RCC 7860 (cell line): ENCODE measurements around the gene FLACC1.
"Not testable (repeated sequence)": the region's sequence is repeated elsewhere in the genome, so short reads cannot be mapped to it uniquely, and the experiment has no call there.

Experiments
- DNase-seq: peaks from one replicate; pipeline ENCODE4 v3.0.0-alpha.2; 2015; ENCODE audit warnings: low spot score
- FAIRE-seq: peaks from 2 replicates; lab custom pipeline; 2012; peaks lifted over from hg19 to GRCh38; lab: Jason Lieb, UNC

FLACC1 gene

DNA sequence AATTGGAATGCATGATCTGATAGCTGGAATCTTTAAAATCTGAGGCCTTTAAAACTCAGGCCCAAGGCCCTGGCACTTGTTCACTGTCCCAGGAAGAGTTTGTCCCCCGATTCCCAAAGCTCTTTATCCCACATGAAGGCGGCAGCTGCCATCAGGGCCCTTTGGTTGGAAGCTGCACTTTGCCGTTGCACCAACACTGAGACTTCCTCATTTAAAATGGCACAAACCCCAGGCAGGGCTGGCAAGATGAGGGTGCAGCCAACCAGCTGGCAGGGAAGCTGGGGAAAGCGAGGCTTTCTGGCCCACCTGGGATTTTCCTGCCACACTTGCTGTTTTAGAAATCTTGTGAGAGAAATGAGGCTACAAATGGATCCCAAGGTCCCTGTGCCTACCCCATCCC, 6.3 kb downstream of the FLACC1 start:
- DNase-seq (no peak), FAIRE-seq (no peak)

DNA sequence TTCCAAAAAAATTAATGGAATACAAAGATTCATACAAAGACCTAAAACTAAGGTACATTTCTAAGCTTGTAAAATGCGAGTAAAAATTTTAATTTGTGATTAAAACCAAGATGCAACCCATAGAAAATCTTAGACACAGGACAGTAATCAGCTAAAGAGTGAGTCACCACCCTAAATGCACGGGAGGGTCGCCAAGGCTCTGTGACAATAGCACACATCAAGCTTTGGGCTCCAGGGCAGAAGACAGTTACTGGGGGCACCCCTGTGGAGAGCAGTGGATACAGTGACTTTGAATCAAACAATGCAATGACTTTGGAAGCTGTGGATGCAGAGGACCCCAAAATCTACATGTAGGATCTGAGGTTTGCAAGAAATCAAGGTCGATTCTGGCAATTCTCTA, 7.5 kb downstream of the FLACC1 start:
- no peak for FAIRE-seq
- DNase-seq, result no peak

DNA sequence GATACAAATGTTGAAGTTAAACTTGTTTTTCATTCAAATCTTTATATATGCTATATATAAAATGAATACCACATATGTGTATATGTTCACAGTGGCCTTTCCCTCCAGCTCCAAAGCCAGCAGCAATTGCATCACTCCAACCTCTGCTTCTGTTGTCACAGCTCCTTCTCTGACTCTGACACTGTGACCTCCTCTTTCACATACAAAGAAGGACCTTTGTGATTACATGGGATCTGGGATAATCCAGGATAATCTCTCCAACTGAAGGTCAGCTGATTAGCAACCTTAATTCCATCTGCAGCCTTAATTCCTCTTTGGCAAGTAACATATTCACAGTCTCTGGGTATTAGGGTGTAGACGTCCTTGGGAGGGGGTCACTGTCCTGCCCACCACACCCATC, 8.4 kb downstream of the FLACC1 start:
- no peak for FAIRE-seq

DNA sequence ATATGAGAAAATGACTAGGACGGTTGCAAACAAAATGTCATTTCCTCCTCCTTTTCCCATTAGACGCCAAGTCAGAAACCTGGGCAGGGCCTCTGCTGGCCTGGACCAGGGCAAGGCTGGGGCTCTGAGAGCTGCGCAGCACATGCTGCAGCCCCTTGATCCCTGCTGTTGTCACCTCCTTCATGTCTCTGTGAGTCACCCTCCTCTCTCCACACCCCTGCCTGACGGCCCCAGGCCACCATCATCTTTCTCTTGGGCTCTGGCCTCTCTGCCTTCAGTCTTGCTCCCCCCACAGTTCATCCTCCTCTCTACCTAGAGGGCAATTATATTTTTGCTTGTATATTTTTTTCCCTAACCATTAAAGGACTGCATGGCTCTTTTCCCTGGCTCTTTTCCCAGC, 10.0 kb downstream of the FLACC1 start:
- FAIRE-seq, result no peak
- no peak for DNase-seq

More for the DNA sequence above, 8.4 kb downstream of the FLACC1 start:
- DNase-seq, result no peak

DNA sequence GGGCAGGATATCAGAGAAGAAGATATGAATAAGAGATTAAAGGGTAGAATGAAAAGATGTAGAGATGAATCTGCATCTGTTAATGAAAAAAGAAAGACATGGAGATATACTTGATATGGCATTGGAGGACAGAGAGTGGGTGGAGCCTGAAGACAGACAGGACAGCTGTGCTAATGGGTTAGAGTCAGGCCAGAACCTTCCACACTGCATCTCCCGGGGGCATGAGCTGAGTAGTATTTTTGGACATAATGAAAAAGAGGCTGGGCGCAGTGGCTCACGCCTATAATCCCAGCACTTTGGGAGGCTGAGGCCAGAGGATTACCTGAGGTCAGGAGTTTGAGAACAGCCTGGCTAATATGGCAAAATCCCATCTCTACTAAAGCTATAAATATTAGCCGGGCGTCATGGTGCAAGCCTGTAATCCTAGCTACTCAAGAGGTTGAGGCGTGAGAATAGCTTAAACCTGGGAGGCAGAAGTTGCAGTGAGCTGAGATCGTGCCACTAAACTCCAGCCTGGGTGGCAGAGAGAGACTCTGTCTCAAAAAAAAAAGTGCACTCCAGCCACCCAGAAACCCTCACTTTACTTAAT, 11.4 kb downstream of the FLACC1 start:
- FAIRE-seq, result no peak
- DNase-seq, result no peak

DNA sequence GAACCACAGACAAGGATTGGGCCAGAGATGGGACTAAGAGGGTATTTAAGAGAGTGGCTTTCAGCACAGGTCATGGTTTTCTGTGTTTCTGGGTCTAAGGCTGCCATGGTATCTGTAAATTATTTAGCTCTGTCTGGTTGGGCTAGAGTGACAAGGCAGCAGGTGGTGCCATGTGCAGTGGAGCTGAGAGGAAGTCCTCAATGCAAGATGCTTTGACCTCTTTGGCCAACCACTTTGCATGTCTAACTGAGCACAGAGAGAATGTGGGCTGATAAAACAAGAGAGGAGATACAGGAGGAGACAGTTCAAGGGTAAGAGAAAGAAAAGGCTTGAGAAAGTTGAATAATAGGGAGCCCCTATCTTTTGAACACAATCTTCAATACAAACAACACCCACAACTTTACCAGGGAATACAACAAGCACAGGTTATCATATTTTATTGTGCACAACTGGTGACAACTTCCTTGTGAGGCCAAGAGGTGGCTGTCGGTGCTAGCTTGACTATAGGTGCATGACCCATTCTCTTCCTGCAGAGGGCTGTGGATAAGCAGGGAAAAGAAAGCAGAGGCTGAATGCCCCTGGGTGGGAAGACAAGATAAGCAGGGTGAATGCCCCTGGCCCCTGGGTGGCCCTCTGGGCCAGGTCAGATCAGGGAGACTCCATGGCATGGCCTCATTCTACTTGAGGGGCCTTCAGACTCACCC, 12.3 kb downstream of the FLACC1 start:
- no peak for FAIRE-seq
- DNase-seq, result no peak

DNA sequence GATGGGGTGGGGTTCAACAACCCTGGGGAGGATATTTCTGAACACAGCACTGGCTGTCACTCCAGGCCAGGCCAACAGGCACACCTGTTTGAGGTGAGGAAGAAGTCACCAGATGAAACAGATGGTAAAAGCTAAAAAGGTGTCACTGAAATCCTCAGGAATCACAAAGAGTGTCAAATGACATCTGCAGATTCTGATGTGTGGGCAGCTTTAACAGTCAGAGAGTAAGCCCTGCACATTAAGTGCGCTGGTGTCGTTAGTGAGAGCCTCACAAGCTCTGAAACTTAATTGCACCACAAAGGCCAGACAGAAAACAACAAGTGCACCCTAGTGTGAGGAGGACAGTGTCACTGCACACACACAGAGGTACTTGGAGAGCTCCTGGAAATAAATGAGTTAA, 13.6 kb downstream of the FLACC1 start:
- no peak for FAIRE-seq
- DNase-seq, result no peak

DNA sequence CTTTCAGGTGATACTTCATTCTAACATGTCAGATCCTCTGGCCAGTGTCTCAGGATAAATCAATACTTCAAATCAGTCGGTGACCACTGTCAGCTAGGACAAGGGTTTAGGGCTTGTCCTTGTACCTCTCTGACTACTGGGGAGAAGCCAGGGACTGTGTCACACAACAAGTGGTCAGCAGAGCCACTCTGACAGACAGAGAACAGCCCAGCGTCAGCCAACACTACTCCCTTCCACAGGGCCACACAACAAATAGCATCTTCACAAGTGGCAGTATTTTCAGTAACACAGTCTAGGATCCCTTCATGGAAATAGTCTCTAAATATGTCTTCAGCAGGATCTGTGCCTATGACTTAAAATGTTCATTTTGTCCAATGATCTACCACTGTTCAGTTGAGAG, 14.2 kb downstream of the FLACC1 start:
- FAIRE-seq (no peak), DNase-seq (no peak)

DNA sequence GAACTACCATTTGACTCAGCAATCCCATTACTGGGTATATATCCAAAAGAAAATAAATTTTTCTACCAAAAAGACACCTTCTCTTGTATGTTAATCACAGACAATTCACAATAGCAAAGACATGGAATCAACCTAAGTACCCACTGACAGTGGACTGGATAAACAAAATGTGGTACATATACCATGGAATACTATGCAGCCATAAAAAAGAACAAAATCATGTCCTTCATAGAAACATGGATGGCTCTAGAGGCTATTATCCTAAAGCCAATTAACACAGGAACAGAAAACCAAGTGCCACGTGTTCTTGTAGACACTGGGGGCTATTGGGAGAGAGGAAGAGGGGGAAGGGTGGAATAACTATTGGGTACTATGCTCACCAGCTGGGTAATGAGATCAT, 27.7 kb downstream of the FLACC1 start:
- FAIRE-seq (no peak), DNase-seq (no peak)

DNA sequence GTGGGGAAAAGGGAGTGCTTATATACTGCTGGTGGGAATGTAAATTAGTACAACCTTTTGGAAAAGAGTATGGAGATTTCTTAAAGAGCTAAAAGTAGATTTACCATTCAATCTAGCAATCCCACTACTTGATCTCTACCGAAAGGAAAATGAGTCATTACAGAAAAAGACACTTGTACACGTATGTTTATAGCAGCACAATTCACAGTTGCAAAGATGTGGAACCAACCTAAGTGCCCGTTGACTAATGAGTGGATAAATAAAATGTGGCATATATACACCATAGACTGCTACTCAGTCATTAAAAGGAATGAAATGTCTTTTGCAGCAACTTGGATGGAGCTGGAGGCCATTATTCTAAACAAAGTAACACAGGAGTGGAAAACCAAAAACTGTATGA, 29.5 kb downstream of the FLACC1 start:
- no peak for DNase-seq
- no peak for FAIRE-seq

DNA sequence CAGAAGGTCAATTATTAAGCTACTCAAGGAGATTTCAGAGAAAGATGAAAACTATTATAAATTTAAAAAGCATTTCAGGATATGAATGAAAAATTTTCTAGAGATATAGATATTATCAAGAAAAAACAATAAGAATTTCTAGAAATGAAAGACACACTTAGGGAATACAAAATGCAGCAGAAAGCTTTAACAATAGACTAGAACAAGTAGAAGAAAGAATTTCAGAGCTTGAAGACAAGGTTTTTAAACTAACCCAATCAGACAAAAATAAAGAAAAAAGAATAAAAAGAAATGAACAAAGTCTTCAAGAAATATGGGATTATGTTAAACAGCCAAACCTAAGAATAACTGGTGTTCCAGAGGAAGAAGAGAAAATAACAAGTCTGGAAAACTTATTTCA, 34.4 kb downstream of the FLACC1 start:
- FAIRE-seq (peak; percentile 11), DNase-seq (no peak)

DNA sequence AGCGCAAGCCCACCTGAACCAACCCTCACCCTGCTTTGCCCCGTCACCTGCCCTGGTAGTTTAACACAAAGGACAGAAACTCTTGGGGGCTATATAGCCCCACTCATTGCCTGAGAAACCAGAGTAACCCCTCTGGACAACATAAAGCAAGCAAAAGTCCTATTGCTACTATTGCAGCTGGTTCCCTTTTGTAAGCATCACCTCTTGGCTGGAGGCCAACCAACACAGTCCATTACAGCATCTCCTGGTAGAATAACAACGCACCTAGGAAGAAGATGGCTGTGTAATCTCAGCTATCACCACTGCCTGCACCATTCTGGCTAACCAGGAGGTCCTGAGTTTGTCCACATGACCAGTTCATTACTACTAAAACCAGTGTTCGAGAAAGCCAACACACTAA, 36.4 kb downstream of the FLACC1 start:
- DNase-seq (no peak), FAIRE-seq (no peak)

DNA sequence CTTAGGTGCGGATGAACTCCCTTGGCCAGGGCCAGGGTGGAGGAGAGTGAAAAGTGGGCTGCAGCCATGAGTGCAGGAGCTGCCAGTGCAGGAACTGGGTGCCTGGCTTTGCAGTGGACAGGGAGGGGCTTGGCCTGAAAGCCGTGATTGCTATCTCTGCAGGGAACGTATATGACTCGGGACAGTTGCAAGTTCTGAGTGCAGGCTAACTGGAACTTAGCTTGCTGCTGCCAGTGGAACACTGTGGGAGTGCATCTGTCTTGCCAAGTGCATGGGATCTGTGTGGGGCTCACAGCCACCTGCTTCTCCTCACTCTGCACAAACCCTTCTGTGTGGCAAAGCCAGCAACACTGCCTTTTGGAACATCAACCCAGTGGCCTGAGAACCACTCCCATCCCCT, 36.9 kb downstream of the FLACC1 start:
- DNase-seq (no peak), FAIRE-seq (no peak)

DNA sequence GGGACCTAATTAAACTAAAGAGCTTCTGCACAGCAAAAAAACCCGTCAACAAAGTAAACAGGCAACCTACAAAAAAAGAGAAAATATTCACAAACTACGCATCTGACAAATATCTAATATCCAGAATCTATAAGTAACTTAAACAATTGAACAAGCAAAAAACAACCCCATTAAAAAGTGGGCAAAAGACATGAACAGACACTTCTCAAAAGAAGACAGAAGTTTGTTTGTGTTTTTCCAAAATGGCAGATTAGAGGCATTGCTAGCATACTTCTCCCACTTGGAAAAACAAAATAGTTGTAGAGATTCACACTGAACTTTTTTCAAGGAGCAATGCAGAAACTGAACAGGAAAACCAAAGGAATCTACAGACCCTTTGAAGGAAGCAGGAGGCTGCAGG, 37.6 kb downstream of the FLACC1 start:
- FAIRE-seq (no peak), DNase-seq (no peak)

DNA sequence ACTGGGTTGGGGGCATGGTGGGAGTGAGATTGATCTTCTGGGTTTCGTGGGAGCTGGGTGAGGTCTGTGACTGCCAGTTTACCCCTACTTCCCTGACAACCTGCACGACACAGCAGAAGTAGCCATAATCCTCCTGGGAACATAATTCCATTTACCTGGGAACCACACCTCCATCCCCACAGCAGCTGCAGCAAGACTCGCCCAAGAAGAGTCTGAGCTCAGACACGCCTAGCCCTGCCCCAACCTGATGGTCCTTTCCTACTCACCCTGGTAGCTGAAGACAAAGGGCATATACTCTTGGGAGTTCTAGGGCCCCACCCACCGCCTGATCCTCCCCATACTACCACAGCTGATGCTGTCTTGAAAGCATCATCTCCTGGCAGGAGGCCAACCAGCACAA, 43.8 kb downstream of the FLACC1 start:
- DNase-seq (no peak), FAIRE-seq (no peak)

DNA sequence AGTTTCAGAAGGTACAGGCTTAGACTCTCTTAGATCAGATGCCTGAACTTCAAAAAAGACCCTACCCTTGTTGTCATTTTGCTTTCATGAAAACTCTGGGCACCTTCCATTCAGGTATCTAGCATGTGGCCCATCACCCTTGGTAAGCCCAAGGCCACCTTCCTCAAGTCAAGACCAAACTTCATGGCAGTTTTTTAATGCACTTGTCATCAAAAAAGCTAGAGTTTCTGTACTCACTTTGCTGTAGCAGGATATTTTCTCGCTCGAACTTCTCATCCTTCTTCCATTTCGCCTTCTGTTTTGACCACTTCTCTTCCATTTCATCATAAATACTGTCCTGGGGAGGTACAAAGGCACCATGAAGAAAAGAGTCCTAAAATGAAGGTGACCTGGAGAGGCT, 48.2 kb downstream of the FLACC1 start:
- DNase-seq, result no peak
- no peak for FAIRE-seq

DNA sequence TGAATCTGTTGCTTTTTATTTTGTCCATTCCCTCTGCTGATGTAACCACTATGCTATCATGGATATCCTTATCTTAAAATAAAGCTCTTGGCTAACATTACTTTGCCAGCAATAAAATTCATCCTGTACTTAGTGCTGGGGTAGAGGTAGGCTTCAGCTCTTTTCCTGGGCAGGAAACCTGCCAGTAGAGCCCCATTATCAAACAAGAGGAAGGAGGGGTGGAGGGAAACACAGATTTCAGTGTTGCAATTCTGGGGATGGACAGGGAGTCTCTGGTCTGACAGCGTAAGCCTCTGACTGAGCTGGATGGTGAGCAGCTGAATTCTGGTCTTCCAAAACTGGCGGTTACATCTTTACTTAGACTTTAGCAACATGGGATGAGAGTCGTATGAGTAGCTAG, 49.3 kb downstream of the FLACC1 start:
- DNase-seq (no peak), FAIRE-seq (no peak)

DNA sequence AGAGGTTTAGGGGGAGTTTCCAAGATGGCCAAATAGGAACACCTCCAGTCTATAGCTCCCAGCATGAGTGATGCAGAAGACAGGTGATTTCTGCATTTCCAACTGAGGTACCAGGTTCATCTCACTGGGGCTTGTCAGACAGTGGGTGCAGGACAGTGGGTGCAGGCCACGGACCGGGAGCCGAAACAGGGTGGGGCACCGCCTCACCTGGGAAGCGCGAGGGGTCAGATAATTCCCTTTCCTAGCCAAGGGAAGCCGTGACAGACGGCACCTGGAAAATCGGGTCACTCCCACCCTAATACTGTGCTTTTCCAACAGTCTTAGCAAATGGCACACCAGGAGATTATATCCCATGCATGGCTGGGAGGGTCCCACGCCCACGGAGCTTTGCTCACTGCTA, 57.2 kb downstream of the FLACC1 start:
- not testable (repeated sequence) for DNase-seq, FAIRE-seq

DNA sequence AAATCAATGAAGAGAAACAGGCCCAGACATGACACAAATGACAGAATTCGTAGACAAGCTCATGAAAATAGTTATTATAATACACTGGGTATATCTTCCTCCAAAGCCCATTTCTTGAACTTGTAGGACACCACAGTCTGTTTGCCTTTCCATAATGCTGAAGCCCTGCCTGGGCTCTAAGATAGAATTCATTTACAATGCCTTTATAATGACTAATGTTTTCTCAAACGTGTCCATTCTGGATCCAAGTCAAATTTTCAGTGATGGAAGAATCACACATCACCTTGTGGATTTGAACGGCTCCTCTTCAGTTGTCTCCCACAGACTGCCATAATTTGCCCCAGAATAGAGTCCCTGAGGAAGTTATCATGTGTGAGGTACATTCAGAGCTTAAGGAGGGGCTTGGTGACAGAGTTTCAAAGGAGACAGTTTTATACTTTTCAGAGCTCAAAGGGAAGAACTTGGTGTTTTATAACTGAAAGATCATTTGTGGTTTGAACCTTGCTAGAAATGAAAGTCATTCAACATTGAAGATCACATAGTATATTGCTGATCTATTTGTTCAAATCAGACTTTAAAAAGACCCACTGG, 58.6 kb downstream of the FLACC1 start:
- DNase-seq, result no peak
- FAIRE-seq, result no peak

DNA sequence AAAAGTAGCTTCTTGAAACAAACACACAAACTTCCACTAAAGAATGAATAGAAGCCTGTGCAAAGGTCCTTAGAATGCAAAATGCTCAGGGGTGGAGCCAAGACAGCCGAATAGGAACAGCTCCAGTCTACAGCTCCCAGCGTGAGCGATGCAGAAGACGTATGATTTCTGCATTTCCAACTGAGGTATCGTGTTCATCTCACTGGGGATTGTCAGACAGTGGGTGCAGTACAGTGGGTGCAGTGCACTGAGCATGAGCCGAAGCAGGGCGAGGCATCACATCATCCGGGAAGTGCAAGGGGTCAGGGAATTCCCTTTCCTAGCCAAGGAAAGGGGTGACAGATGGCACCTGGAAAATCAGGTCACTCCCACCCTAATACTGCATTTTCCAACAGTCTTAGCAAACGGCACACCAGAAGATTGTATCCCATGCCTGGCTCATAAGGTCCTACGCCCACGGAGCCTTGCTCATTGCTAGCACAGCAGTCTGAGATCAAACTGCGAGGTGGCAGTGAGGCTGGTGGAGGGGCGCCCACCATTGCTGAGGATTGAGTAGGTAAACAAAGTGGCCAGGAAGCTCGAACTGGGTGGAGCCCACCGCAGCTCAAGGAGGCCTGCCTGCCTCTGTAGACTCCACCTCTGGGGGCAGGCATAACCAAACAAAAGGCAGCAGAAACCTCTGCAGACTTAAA, 66.5 kb downstream of the FLACC1 start:
- FAIRE-seq, DNase-seq: not testable (repeated sequence)

DNA sequence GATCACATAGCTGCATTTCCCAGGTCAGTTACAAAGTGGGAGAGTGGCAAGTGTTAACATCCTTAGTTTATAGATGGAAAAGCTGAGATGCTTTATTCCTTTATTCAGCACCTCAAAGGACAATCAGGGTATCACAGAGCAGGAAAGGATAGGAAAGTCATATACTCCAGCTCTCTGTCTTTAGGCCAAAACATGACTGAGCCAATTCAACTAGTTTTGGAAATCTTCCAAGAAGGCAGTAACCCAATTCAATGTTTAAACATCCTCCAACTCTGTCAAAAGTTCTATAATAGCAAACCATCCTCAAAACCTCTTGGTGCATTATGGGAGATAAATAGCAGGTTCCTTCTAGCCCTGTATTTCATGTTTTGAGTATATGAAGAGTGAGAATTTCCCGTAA, 71.6 kb downstream of the FLACC1 start:
- no peak for DNase-seq
- no peak for FAIRE-seq
